GM19324 (cell line): ENCODE measurements around the gene TSPAN31.

ENCODE experiments used
- ATAC-seq: cut with Tn5 transposase; IDR thresholded peaks from one replicate; pipeline ENCODE4 v1.9.1; 2021; ENCODE audit warnings: mild to moderate bottlenecking, moderate library complexity; ENCODE audit not compliant: unreplicated experiment, low FRiP score

Gene TSPAN31

GRCh38 chr12:57782243-57782607 is 37.4 kb downstream of the TSPAN31 start:
- no peak for ATAC-seq

- ATAC-seq: peak; percentile 92
These were observed 38.0 kb downstream of the TSPAN31 start, which contains the start of gene TSFM for GRCh38 chr12:57782608-57783465. Gene TSFM (plus strand): TSS chr12:57782787. CDS start chr12:57782802, 15 bp downstream.

- ATAC-seq: no peak
These were observed 38.6 kb downstream of the TSPAN31 start for GRCh38 chr12:57783466-57783801.

GRCh38 chr12:57783861-57784260 is 39.0 kb downstream of the TSPAN31 start:
- ATAC-seq: no peak

- no peak for ATAC-seq
These were observed 49.1 kb downstream of the TSPAN31 start for GRCh38 chr12:57793920-57794319.

GRCh38 chr12:57795354-57795753 is 50.5 kb downstream of the TSPAN31 start:
- no peak for ATAC-seq

- ATAC-seq: no peak
These were observed 52.2 kb downstream of the TSPAN31 start for GRCh38 chr12:57796996-57797395.

GRCh38 chr12:57797933-57798332 is 53.1 kb downstream of the TSPAN31 start:
- ATAC-seq: no peak
